Articular chondrocyte of knee joint (primary cell): ENCODE data around the gene SLC36A3. TPM values are rescaled to one million over a fixed set of nuclear protein-coding genes. Genes with fewer than 3 reads are reported as not detected.

ENCODE experiments used
- total RNA-seq: library from RNA; depleted of rRNA; stranded (reverse); fragments of >200 nt; gene quantifications from 2 replicates; pipeline ENCODE4 v1.2.3, GENCODE V29; 2012

The SLC36A3 gene
- total RNA-seq, result not detected in 2 replicates

DNA sequence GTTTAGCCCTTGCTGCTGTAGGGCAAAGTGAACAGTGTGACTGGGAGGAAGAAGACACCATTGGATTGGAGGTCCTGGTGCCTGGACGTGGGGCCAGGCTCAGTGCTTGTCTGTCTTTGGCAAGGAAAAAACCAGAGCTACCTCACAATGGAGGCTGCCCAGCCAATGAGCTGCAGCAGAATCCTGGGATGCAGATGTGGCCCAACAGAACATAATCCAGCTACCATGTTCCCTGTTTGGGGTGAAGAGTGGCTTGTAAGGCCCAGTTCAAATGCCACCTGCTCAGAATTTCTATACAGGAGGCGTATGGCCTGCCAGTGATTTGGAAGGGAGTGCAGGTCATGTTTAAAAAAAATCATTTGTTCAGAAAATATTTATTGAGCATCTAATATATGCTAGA lies at the start of gene SLC36A3:
Gene SLC36A3 (minus strand): TSS at position 101 of the 400 bp plus-strand sequence. CDS start 412 bp downstream, outside the sequence.

GRCh38 chr5:151347369-151347768 lies 43.8 kb upstream of the SLC36A3 start, which contains the start of gene SLC36A2:
Gene SLC36A2 (minus strand): TSS chr5:151347559. CDS start chr5:151347460, 99 bp downstream.

DNA sequence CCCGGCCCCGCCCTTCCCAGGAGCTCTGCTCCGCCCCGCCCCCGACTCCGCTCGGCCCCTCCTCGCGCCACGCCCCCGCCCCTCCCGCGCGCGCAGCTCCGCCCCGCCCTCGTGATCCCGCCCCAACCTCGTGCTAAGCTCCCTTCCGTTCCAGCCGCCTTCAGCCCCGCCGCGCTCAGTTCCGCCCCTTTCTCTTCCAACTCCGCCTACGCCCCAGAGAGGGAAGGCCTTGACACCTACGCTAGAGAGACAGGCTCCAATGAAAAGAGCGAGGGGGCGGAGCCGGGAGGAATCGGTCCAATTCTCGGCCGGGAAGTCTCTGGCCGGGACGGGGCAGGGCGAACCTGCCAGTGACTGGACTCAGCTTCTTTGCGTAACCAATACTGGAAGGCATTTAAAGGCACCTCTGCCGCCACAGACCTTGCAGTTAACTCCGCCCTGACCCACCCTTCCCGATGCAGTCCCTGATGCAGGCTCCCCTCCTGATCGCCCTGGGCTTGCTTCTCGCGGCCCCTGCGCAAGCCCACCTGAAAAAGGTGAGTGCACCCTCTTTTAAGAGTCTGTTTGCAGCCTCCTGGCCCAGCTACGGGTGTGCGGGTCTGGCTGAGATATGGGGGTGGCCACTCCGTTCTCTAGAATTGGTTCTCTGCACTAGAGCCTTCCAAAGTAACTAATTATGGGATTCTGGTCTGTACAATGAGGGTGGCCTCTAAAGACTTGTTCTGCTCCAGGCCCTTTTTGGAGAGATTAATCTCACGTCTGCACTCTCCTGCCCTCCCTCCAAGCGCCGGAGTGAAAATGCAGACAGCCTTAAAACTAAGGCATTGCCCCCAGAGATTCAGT lies 50.6 kb downstream of the SLC36A3 start, which contains the start of gene GM2A:
Gene GM2A (plus strand): TSS at position 424 of the 843 bp plus-strand sequence. CDS start 32 bp downstream, at position 456.

Other genes with a start within 250 kb of the SLC36A3 start
- gene TNIP1, start 222.7 kb downstream of the SLC36A3 start, total RNA-seq, result 65.8 and 69.5 TPM in 2 replicates
- gene ANXA6, start 146.0 kb downstream of the SLC36A3 start, total RNA-seq, result 269 and 290 TPM in 2 replicates
- 3.9 and 6.1 TPM in 2 replicates for gene CCDC69, start 79.7 kb downstream of the SLC36A3 start, total RNA-seq
- 39.3 and 44.0 TPM in 2 replicates for gene GM2A, start 50.6 kb downstream of the SLC36A3 start, total RNA-seq
- gene SLC36A2, start 43.8 kb upstream of the SLC36A3 start, total RNA-seq, result not detected in 2 replicates
- gene SLC36A1, start 143.8 kb upstream of the SLC36A3 start, total RNA-seq, result 12.7 and 16.0 TPM in 2 replicates